A549 (cell line): Measurements from ENCODE around the gene TRPV6. TPM values are rescaled to one million over a fixed set of nuclear protein-coding genes. Genes with fewer than 3 reads are reported as not detected.

Experiments
- ATAC-seq, 2 experiments: fragments of 200-7000 bp in 1 of 2; fragments of >200 bp in 1 of 2; cut with Nextera tagmentation in 1 of 2; cut with Tn5 transposase in 1 of 2; 3 replicates each; pipeline versions ENCODE4 v1.8.0 to v1.9.1; 2018 to 2020; ENCODE audit warnings: mild to moderate bottlenecking in 1 of 2, moderate library complexity in 1 of 2
- CTCF ChIA-PET: fragments of 300-600 bp; sonication (Branson Sonifier 250); formaldehyde crosslinking; extraction: SDS; loops from one replicate; lab custom pipeline; 2021; ENCODE audit warnings: antibody characterized with exemption, inconsistent platforms; lab: Yijun Ruan, JAX
- POLR2A ChIA-PET: fragments of 350-600 bp; formaldehyde crosslinking; extraction: SDS; loops from one replicate; lab custom pipeline; 2021; ENCODE audit warnings: antibody characterized with exemption, inconsistent platforms; lab: Yijun Ruan, JAX
- DNase-seq, 2 experiments: peaks; one replicate each; pipeline versions ENCODE4 v3.0.0 to v3.0.0-alpha.2; 2011 to 2016; ENCODE audit warnings: low read depth in 1 of 2, low spot score in 1 of 2
- FAIRE-seq: peaks from 2 replicates; lab custom pipeline; 2011; peaks lifted over from hg19 to GRCh38; lab: Jason Lieb, UNC
- H3K27ac ChIP-seq, 2 experiments: fragments of >200 bp; sonication (Bioruptor Twin); formaldehyde crosslinking; 3 replicates each; pipeline ENCODE4 v1.5.1; 2016 to 2017
- H3K4me1 ChIP-seq: fragments of >200 bp; sonication (Bioruptor Twin); formaldehyde crosslinking; 3 replicates; pipeline ENCODE4 v1.6.1; 2016
- H3K4me2 ChIP-seq: fragments of >200 bp; sonication (Bioruptor Twin); formaldehyde crosslinking; 3 replicates; pipeline ENCODE4 v1.6.1; 2016
- H3K4me3 ChIP-seq: fragments of >200 bp; sonication (Bioruptor Twin); formaldehyde crosslinking; 3 replicates; pipeline ENCODE4 v1.5.1; 2016
- H3K9me3 ChIP-seq: fragments of >200 bp; sonication (Bioruptor Twin); formaldehyde crosslinking; 3 replicates; pipeline ENCODE4 v1.6.1; 2016
- EP300 ChIP-seq, 2 experiments: fragments of >200 bp; sonication (Bioruptor Twin); formaldehyde crosslinking; IDR thresholded peaks; 2 replicates in 1 of 2; 3 replicates in 1 of 2; pipeline ENCODE4 v1.6.1; 2016 to 2017
- FOSL2 ChIP-seq, 2 experiments: fragments of 450-650 bp in 1 of 2; fragments of >200 bp in 1 of 2; sonication (Bioruptor Twin) in 1 of 2; formaldehyde crosslinking; IDR thresholded peaks; 2 replicates each; pipeline versions ENCODE4 v1.5.0 to v1.6.1; 2016 to 2020; ENCODE audit warnings: mild to moderate bottlenecking in 1 of 2, moderate library complexity in 1 of 2
- GATA3 ChIP-seq: IDR thresholded peaks from 2 replicates; pipeline ENCODE4 v1.6.1; 2012; ENCODE audit warnings: borderline replicate concordance
- JUNB ChIP-seq: fragments of >200 bp; sonication (Bioruptor Twin); formaldehyde crosslinking; IDR thresholded peaks from 2 replicates; pipeline ENCODE4 v1.6.1; 2016
- KDM5A ChIP-seq: fragments of 200-600 bp; sonication (generic); IDR thresholded peaks from 2 replicates; pipeline ENCODE4 v1.6.1; 2016; ENCODE audit warnings: antibody characterized with exemption, mild to moderate bottlenecking
- MYC ChIP-seq: IDR thresholded peaks from 2 replicates; pipeline ENCODE4 v1.6.1; 2012; ENCODE audit warnings: mild to moderate bottlenecking, inconsistent platforms, low read length, improper control_type of control experiment, borderline replicate concordance
- NFE2L2 ChIP-seq: fragments of 150-350 bp; conservative IDR thresholded peaks from 2 replicates; pipeline ENCODE4 v1.6.1; 2014; ENCODE audit warnings: low read length
- PBX3 ChIP-seq: IDR thresholded peaks from 2 replicates; pipeline ENCODE4 v1.6.1; 2012
- POLR2AphosphoS2 ChIP-seq: conservative IDR thresholded peaks from 2 replicates; pipeline ENCODE4 v1.6.1; 2012; ENCODE audit warnings: low read length, improper control_type of control experiment, inconsistent platforms
- RAD21 ChIP-seq, 2 experiments: fragments of >200 bp in 1 of 2; sonication (Bioruptor Twin) in 1 of 2; formaldehyde crosslinking in 1 of 2; IDR thresholded peaks in 1 of 2; conservative IDR thresholded peaks in 1 of 2; 2 replicates in 1 of 2; 3 replicates in 1 of 2; pipeline ENCODE4 v1.6.1; 2012 to 2018; ENCODE audit warnings: inconsistent platforms in 1 of 2
- RARB ChIP-seq: fragments of 250-450 bp; sonication (Bioruptor Pico); IDR thresholded peaks from 2 replicates; pipeline ENCODE4 v1.8.0; 2021; ENCODE audit warnings: mild to moderate bottlenecking, moderate library complexity
- SMC3 ChIP-seq: fragments of >200 bp; sonication (Bioruptor Twin); formaldehyde crosslinking; IDR thresholded peaks from 3 replicates; pipeline ENCODE4 v1.6.1; 2018; ENCODE audit warnings: inconsistent platforms
- TFCP2L1 ChIP-seq: fragments of 250-450 bp; sonication (Bioruptor Pico); IDR thresholded peaks from 2 replicates; pipeline ENCODE4 v1.5.0; 2021; ENCODE audit warnings: mild to moderate bottlenecking
- ZC3H11A ChIP-seq: fragments of 450-650 bp; IDR thresholded peaks from 2 replicates; pipeline ENCODE4 v1.6.1; 2014; ENCODE audit warnings: antibody characterized with exemption, mild to moderate bottlenecking
- WGBS: methylation state at CpG from one replicate; pipeline ENCODE4 v1.1.6; 2017; ENCODE audit errors: missing lambda C conversion rate; 5-methylcytosine and 5-hydroxymethylcytosine counted together
- polyA plus RNA-seq, 4 experiments: library from polyadenylated mRNA; depleted of rRNA in 3 of 4; stranded (reverse); fragments of >200 nt; fragmentation: RNase III in 1 of 4; extraction: RNeasy Plus Mini Kit Qiagen cat#74134 plus additional on column Dnase treatment in 1 of 4; gene quantifications; 2 replicates in 3 of 4; 3 replicates in 1 of 4; pipeline ENCODE4 v1.2.3, GENCODE V29; 2011 to 2017
- TF ChIP-seq, protein P1 (sequence below): fragments of >200 bp; sonication (Bioruptor Twin); formaldehyde crosslinking; IDR thresholded peaks from 2 replicates; pipeline ENCODE4 v1.6.1; 2016
- TF ChIP-seq, protein P2 (sequence below): fragments of 250-450 bp; sonication (Bioruptor Pico); IDR thresholded peaks from 2 replicates; pipeline ENCODE4 v1.5.0; 2020; ENCODE audit warnings: low read depth, mild to moderate bottlenecking, moderate library complexity
- TF ChIP-seq, protein P3 (sequence below): fragments of >200 bp; sonication (Bioruptor Twin); formaldehyde crosslinking; IDR thresholded peaks from 3 replicates; pipeline ENCODE4 v1.5.1; 2016

Gene TRPV6
- polyA plus RNA-seq, 2 of the 4 experiments (the other 2 are of a cell fraction), result not detected

DNA sequence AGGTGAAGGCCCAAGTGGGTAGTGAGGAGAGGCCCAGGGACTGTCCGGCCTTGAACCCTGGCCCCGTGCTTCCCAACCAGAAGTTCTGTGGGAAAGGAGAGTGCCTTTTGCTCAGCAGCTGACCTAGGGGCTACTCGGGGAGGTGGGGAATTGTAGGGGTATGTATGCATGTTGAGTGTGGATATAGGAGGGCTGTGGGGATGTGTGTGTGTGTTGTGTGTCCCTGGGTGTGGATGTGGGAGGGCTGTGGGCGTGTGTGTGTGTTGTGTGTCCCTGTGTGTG lies 18.5 kb downstream of the TRPV6 start (continued):
- TF ChIP-seq, protein P1, sequence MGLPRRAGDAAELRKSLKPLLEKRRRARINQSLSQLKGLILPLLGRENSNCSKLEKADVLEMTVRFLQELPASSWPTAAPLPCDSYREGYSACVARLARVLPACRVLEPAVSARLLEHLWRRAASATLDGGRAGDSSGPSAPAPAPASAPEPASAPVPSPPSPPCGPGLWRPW, result no peak

GRCh38 chr7:142866361-142867096 lies 19.0 kb downstream of the TRPV6 start:
- DNase-seq, result peak; percentile 32 to 67
- FAIRE-seq, result no peak
- Histone ChIP-seq H3K27ac (no peak overlapping the region), H3K4me2 (no peak overlapping the region), H3K4me3 (no peak overlapping the region), H3K9me3 (no peaks in the 10 kb centered on the region), H3K4me1 (no peaks in the 10 kb centered on the region)
- ChIA-PET POLR2A (no interaction called here), CTCF (interaction anchor here (0.7 to 5.2 kb wide), 23 partner anchors 9 to 394 kb away, joined by 3 to 40 read pairs (median 4); partner anchors contain the start of genes EPHB6 and TRPV5)
- ATAC-seq, result peak; percentile 82 to 93
- 5% methylated on average over 11 of the region's 18 CpGs for WGBS
- no peak for TF ChIP-seq PBX3
- no peak for TF ChIP-seq EP300 (IDR thresholded peaks at IDR 0.05)
- TF ChIP-seq, protein P2, sequence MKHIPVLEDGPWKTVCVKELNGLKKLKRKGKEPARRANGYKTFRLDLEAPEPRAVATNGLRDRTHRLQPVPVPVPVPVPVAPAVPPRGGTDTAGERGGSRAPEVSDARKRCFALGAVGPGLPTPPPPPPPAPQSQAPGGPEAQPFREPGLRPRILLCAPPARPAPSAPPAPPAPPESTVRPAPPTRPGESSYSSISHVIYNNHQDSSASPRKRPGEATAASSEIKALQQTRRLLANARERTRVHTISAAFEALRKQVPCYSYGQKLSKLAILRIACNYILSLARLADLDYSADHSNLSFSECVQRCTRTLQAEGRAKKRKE (CRISPR knock-in tag), result no peak
- TF ChIP-seq POLR2AphosphoS2, result no peak
- TF ChIP-seq KDM5A, result no peak
- peak; percentile 58 for TF ChIP-seq SMC3
- no peak for TF ChIP-seq ZC3H11A
- TF ChIP-seq NFE2L2, result no peak
- TF ChIP-seq MYC, result no peak
- TF ChIP-seq JUNB, result no peak
- peak; percentile 27 to 47; a peak in 3 of 5 replicates for TF ChIP-seq RAD21 (conservative IDR thresholded peaks at IDR 0.05 in 1 of 2, IDR thresholded peaks at IDR 0.05 in 1 of 2)
- no peak for TF ChIP-seq TFCP2L1 (CRISPR knock-in tag)
- TF ChIP-seq, protein P3, sequence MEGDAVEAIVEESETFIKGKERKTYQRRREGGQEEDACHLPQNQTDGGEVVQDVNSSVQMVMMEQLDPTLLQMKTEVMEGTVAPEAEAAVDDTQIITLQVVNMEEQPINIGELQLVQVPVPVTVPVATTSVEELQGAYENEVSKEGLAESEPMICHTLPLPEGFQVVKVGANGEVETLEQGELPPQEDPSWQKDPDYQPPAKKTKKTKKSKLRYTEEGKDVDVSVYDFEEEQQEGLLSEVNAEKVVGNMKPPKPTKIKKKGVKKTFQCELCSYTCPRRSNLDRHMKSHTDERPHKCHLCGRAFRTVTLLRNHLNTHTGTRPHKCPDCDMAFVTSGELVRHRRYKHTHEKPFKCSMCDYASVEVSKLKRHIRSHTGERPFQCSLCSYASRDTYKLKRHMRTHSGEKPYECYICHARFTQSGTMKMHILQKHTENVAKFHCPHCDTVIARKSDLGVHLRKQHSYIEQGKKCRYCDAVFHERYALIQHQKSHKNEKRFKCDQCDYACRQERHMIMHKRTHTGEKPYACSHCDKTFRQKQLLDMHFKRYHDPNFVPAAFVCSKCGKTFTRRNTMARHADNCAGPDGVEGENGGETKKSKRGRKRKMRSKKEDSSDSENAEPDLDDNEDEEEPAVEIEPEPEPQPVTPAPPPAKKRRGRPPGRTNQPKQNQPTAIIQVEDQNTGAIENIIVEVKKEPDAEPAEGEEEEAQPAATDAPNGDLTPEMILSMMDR, result peak; percentile 49
- TF ChIP-seq GATA3, result no peak
- no peak for TF ChIP-seq RARB

DNA sequence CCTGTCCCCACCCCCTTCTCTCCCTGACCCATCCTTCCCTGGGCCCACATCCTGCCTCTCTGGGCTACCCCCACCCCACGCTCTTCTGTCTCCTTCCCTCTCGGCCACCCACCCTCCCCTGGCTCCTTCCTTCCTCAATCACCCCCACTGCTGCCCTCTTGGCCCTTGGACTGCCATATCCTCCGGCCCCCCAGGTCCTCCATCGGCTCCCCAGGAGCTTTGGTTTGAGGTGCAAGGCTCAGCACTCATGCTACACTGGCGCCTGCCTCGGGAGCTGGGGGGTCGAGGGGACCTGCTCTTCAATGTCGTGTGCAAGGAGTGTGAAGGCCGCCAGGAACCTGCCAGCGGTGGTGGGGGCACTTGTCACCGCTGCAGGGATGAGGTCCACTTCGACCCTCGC lies 19.8 kb downstream of the TRPV6 start:
- ChIA-PET POLR2A (no interaction called here), CTCF (interaction anchor here (0.7 to 5.2 kb wide), 18 partner anchors 10 to 394 kb away, joined by 3 to 40 read pairs (median 4); partner anchors contain the start of genes EPHB6 and TRPV5)
- H3K9me3 ChIP-seq, result no peaks in the 10 kb centered on the region
- no peak overlapping the region for H3K4me2 ChIP-seq
- FAIRE-seq (no peak), ATAC-seq (0 out of 6 replicates have a peak, but pooled peaks of 1 of the 2 experiments have one; percentile 2), DNase-seq (no peak)
- TF ChIP-seq FOSL2 (IDR thresholded peaks at IDR 0.05) (no peak), FOSL2 (CRISPR knock-in tag; IDR thresholded peaks at IDR 0.05) (no peak)
- 0% methylated on average over 3 of the region's 13 CpGs for WGBS
- H3K27ac ChIP-seq, result no peak overlapping the region
- H3K4me3 ChIP-seq, result no peak overlapping the region
- H3K4me1 ChIP-seq, result no peaks in the 10 kb centered on the region
